GM10266 (cell line): ENCODE measurements around the gene UPF3A.
"Not testable (repeated sequence)": the region's sequence is repeated elsewhere in the genome, so short reads cannot be mapped to it uniquely, and the experiment has no call there.

Experiments
- DNase-seq: peaks from one replicate; pipeline ENCODE4 v3.0.0; 2012; ENCODE audit errors: extremely low spot score
- CTCF ChIP-seq: IDR thresholded peaks from 2 replicates; pipeline ENCODE4 v1.5.1; 2012; ENCODE audit warnings: mild to moderate bottlenecking, low read depth; ENCODE audit not compliant: control insufficient read depth, insufficient read depth; ENCODE audit errors: missing control alignments

Gene UPF3A

DNA sequence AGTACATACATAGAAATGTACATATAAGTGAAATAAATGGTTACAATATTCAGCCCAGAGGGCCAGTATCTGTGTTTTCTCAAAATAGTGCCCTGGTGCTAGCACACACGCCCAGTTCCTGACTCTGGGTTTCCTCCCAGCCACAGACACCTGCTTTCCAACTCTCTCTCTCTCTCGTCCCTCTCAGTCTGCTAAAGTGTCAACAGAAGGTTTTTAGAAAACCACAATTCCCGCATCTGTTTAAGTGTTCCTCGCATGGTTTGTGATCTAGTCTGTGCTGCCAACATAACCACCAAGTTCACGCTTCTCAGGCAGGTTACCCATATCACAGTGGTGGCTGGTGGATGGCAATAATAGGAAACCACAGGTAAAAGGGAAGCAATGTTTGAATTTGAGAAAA is 17.8 kb upstream of the UPF3A start:
- TF ChIP-seq CTCF: no peak
- no peak for DNase-seq

- DNase-seq: not testable (repeated sequence)
Observed at GRCh38 chr13:114264313-114264712, 17.1 kb upstream of the UPF3A start.

DNA sequence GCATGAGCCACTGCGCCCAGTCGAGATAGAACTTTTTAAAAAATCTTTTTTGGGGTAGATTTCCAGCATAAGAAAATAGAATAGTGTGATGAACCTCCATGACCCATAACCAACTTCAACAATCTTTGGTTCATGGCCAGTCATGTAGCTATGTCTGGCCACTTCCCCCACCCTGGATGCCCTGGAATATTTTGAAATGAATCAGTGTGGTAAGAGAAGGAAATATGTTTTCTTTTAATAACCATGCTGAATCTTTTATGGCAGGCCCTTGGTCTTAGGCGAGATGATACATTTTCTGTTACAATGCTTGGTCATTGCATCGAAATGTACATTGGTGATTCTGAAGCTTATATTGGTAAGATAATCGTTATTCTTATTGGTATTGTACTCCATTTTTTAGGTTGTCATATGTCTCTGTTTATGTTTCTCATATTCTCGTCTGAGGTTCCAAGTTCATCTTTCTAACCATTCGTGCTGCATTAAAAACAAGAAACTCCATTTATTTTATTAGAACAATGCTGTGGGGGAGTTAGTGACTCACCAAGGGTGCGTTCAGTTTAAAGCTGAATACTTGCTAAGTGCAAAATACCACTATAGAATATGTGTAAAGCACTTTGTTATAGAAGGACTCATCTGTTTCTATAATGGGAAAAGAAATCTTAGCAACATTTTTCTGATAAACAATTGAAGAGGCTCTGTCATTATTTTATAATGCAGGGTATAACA is 16.4 kb upstream of the UPF3A start:
- DNase-seq: no peak
- no peak for TF ChIP-seq CTCF

- no peak for TF ChIP-seq CTCF
- no peak for DNase-seq
Observed at GRCh38 chr13:114266241-114266640, 15.2 kb upstream of the UPF3A start.

DNA sequence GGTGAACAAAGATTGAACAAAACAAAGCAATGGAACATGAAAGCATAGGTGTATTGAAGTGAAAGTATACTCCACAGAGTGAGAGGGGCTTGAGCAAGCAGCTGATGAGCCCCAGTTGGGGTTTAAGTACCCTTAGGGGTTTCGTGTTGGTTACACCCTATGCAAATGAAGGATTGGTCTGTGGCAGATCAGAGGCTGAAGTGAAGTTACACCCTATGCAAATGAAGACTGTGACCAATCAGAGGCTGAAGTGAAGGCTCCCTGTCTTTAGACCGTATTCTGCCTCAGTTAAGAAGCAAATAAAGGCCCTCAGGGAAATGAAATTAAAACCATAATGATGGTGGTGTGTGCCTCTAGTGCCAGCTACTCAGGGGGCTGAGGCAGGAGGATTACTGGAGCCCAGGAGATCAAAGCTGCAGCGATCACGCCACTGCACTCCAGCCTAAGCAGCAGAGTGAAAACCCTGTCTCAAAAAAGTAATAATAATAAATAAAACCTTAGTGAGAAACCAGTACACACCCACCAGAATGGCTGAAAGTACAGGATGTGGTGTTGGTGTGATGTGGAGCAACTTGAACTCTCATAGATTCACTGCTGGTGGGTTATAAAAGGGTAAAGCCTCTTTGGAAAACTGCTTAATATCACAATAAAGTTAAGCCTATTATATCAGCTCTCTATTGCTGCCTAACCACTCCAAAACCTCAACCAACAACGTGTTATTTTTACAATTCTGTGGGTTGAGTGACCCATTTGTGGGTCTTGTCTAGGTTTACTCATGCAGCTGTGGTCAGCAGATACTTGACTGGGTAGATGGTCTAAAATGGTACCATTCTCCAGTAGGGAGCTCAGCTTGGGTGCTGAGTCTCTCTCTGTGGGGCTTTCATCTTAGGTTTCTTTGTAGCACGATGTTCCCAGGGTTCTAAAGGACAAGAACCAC is 12.8 kb upstream of the UPF3A start:
- no peak for DNase-seq
- no peak for TF ChIP-seq CTCF

DNA sequence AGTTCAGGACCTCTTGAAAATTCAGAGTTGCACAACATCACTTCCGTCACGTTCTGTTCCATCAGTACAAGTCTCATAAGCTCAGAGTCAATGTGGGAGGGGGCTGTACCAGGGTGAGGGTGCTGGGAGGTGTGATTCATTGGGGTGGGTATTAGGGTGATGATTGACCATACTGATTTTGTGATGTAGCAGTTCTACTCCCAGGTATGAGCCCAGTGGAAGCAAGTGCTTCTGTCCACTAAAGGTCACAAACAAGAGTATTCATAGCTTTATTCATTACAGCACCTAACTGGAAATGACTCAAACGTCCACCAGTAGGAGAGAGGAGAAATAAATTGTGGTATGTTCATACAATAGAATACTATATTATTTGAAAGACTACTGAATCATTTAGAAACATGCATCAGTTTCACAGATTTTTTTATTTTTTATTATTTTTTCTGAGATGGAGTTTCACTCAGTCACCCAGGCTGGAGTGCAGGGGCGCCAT is 12.1 kb upstream of the UPF3A start:
- TF ChIP-seq CTCF: no peak
- no peak for DNase-seq

DNA sequence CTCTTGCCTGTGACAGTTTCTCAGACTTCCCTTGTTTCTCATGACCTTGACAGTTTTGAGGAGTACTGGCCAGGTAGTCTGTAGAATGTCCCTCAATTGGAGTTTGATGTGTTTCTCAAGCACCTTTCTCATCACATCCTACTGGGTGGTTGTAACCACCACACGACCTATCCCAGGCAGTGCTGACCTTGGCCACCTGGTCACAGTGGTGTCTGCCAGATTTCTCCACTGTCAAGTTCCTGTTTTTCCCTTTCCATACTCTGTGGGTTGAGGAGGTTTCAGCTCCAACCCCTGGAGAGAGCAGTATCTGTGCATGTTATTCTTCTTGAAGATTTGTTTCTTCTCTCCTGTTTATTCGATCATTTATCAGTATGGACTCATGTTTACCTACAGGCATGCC is 8.4 kb upstream of the UPF3A start:
- no peak for DNase-seq
- TF ChIP-seq CTCF: no peak
